ENCODE measurements around the gene ADSL.

DNA sequence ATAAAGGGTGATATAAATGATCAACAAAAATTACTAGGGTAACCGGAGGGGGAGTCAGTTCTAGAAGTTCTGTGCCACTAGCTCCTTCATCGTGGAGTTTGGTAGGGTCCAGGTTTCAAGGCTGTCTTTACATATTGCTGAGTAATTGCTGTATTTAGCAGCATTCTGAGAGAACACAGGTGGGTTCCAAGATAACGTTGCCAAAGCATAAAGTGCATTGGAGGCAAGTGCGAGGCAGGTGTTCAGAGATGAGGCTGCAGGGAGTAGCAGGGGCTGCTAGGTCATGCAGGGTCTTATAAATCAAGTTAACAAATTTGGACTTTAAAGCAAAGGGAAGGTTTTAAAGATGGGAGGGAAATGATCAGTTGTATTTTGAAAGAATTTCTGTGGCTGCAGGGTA lies 41.9 kb downstream of the ADSL start:
- TF ChIP-seq, protein P1, sequence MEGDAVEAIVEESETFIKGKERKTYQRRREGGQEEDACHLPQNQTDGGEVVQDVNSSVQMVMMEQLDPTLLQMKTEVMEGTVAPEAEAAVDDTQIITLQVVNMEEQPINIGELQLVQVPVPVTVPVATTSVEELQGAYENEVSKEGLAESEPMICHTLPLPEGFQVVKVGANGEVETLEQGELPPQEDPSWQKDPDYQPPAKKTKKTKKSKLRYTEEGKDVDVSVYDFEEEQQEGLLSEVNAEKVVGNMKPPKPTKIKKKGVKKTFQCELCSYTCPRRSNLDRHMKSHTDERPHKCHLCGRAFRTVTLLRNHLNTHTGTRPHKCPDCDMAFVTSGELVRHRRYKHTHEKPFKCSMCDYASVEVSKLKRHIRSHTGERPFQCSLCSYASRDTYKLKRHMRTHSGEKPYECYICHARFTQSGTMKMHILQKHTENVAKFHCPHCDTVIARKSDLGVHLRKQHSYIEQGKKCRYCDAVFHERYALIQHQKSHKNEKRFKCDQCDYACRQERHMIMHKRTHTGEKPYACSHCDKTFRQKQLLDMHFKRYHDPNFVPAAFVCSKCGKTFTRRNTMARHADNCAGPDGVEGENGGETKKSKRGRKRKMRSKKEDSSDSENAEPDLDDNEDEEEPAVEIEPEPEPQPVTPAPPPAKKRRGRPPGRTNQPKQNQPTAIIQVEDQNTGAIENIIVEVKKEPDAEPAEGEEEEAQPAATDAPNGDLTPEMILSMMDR (IDR thresholded peaks at IDR 0.05) = no peak
- no peak for TF ChIP-seq ZFX (IDR thresholded peaks at IDR 0.05; ENCODE audit: borderline replicate concordance)

Data from 22Rv1 (cell line).